ENCODE measurements around the gene BHLHA15.

BHLHA15 gene

DNA sequence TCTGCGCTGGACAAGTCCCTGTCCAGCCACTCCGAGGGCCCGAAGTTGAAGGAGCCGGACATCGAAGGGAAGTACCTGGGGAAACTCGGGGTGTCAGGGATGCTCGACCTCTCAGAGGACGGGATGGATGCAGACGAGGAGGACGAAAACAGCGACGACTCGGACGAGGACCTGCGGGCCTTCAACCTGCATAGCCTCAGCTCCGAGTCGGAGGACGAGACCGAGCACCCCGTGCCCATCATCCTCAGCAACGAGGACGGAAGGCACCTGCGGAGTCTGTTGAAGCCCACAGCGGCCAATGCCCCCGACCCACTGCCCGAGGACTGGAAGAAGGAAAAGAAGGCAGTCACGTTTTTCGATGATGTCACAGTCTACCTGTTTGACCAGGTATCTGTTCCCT lies 17.1 kb upstream of the BHLHA15 start:
- TF ChIP-seq, protein P1, sequence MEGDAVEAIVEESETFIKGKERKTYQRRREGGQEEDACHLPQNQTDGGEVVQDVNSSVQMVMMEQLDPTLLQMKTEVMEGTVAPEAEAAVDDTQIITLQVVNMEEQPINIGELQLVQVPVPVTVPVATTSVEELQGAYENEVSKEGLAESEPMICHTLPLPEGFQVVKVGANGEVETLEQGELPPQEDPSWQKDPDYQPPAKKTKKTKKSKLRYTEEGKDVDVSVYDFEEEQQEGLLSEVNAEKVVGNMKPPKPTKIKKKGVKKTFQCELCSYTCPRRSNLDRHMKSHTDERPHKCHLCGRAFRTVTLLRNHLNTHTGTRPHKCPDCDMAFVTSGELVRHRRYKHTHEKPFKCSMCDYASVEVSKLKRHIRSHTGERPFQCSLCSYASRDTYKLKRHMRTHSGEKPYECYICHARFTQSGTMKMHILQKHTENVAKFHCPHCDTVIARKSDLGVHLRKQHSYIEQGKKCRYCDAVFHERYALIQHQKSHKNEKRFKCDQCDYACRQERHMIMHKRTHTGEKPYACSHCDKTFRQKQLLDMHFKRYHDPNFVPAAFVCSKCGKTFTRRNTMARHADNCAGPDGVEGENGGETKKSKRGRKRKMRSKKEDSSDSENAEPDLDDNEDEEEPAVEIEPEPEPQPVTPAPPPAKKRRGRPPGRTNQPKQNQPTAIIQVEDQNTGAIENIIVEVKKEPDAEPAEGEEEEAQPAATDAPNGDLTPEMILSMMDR (IDR thresholded peaks at IDR 0.05; ENCODE audit: low read depth, low read length, missing control alignments) = no peak

DNA sequence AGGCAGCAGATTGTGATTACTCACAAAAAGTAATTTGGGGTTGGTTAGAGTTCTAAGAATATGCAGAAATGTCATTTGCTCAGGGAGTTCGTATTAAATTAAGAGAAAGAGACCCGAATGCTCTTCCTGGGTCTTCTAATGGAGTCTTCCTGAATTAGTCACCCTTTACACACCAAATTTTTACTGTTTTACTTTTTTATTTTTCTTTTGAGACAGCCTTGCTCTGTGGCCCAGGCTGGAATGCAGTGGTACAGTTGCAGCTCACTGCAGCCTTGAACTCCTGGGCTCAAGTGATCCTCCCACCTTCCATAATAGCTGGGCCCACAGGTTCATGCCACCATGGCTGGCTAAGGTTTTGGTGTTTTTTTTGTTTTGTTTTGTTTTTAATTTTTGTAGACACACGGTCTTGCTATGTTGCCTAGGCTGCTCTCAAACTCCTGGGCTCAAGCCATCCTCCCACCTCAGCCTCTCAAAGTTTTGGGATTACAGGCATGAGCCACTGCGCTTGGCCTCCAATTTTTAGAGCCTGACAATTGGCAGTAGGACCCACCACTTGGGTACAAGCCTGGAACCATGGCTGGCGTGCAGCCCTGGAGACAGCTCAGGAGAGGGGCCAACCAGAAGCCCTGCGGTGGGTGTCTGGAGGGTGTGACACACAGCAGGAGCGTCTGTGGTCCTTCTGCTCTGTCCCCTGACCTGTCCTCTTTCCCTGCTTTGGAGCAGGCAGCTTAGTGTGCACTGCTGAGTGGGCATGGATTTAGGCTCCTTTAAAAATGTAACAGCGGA lies 16.4 kb upstream of the BHLHA15 start:
- DNase-seq (ENCODE audit: extremely low read depth, low read depth) = no peak
- H3K4me3 ChIP-seq (replicated peaks; ENCODE audit: low read depth, low read length) = no peak overlapping the region
- TF ChIP-seq, protein P1 (IDR thresholded peaks at IDR 0.05; ENCODE audit: low read depth, low read length, missing control alignments) = no peak

More for the DNA sequence above, 17.1 kb upstream of the BHLHA15 start:
- DNase-seq (ENCODE audit: extremely low read depth, low read depth) = no peak
- H3K4me3 ChIP-seq (replicated peaks; ENCODE audit: low read depth, low read length) = no peak overlapping the region

DNA sequence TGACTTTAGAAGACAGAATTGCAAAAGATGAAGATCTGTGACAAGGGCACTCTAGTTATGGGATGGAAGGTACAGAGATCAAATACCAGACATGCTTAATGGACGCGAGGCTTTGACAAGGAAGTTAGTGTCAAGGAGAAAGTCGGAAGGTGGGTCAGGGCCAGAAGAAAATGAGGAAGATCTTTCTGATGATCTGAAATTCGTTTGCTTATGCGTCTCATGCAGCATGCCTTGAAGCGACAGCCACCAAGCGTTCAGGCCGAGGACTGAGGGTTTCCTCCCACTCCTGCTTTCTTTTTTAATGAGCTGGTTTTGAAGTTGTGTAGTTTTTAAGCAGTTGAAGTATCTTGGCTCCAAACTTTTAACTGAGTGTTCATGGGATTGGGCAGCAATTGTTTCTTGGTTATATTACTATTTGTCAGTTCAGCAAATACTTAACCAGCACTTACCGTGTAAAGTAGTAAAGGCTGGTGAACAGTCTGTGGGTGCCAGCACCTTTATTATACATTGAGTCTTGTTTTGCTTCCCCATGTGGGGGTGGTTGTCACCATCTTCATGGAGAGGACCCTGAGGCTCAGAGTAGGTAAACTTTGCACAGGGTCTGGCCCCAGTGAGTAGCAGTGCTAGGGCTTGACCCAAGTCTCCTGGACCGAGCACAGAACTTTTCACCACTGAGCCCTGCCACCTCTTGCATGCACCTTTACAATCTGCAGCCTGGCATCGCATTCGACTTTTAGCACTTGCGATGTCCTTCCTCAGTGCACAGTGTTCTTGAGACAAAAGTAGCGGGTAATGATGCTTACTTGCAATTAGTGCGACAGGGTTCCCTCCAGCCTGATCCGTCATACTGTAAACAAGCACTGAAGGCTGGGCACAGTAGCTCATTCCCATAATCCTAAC lies 14.3 kb upstream of the BHLHA15 start:
- DNase-seq (ENCODE audit: extremely low read depth, low read depth) = no peak
- TF ChIP-seq, protein P1 (IDR thresholded peaks at IDR 0.05; ENCODE audit: low read depth, low read length, missing control alignments) = no peak
- no peak overlapping the region for H3K4me3 ChIP-seq (replicated peaks; ENCODE audit: low read depth, low read length)

DNA sequence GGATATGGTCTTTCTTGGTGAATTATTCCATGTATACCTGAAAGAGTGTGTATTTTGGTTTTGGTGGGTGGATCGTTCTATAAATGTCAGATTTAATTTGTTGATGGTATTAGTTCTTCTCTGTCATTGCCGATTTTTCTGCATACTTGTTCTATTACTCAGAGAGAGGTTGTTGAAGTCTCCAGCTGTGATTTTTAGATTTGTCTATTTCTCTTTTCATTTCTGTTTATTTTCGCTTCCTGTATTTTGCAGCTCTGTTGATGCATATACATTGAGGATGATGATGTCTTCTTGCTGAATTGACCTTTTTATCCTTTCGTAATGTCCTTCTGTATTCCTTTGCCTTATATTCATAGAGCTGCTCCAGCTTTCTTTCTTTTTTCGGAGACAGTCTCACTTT lies 12.1 kb upstream of the BHLHA15 start:
- TF ChIP-seq, protein P1 (IDR thresholded peaks at IDR 0.05; ENCODE audit: low read depth, low read length, missing control alignments) = no peak
- no peak for DNase-seq (ENCODE audit: extremely low read depth, low read depth)
- no peak overlapping the region for H3K4me3 ChIP-seq (replicated peaks; ENCODE audit: low read depth, low read length)

DNA sequence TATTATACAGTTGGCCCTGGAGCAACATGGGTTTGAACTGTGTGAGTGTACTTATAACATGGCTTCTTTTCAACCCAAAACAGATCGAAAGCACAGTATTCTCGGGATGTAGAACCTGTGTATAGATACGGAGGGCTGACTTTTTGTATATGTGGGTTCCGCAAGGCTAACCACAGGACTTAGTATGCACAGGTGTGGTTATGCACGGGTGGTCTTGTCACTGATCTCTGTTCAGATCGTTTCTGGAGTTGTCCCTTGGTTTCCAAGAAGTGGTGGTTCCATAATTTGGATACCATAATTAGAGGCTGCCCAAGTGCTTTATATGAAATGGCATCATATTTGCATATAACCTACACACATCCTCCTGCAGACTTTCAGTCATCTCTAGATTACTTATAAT lies 10.9 kb upstream of the BHLHA15 start:
- H3K4me3 ChIP-seq (replicated peaks; ENCODE audit: low read depth, low read length) = no peak overlapping the region
- no peak for DNase-seq (ENCODE audit: extremely low read depth, low read depth)
- TF ChIP-seq, protein P1 (IDR thresholded peaks at IDR 0.05; ENCODE audit: low read depth, low read length, missing control alignments) = no peak

DNA sequence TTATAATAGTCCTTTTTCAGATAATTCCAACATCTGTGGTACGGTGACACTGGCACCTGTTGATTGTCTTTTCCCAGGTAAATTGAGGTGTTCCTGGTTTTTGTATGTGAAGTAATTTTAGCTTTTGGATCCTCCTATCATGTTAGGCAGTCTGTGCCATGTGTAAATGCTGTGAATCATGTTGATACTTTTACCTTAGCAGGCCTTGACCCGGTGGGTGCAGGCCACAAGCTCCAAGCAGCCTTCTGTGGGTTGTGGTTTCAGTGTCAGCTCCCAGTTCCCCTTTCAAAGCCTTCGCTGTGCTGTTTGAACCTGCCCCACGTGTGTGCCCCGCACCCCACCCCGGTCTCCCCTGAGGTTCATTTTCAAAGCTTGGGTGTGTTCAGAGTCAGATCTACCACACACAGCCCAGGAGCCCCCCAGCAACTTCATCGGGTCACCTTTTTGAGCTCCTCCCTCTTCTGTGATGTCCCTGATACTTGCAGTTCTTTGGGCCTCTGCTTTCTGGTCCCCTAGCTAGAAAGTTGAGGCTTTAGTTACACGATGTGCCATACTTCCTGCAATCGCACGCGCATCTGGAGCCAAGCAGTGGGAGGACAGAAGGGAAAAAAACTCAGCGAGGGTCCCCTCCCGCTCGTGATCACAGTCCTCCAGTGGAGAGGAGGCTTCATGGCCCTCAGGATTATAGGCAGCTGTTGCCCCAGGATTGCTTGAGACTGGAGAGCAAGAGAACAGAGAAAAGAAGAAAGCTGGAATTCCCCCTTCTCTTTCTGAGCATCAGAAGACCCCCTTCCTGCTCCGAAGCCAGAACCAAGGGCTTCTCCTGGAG lies 8.7 kb upstream of the BHLHA15 start:
- DNase-seq (ENCODE audit: extremely low read depth, low read depth) = no peak
- TF ChIP-seq, protein P1 (IDR thresholded peaks at IDR 0.05; ENCODE audit: low read depth, low read length, missing control alignments) = no peak
- no peak overlapping the region for H3K4me3 ChIP-seq (replicated peaks; ENCODE audit: low read depth, low read length)

Data from HFF-Myc (cell line).